Dermis blood vessel endothelial cell (primary cell): ENCODE data around the gene SMC3. TPM values are rescaled to one million over a fixed set of nuclear protein-coding genes. Genes with fewer than 3 reads are reported as not detected.
"Not testable (repeated sequence)": the region's sequence is repeated elsewhere in the genome, so short reads cannot be mapped to it uniquely, and the experiment has no call there.

Experiments used
- DNase-seq: peaks from one replicate; pipeline ENCODE4 v3.0.0; 2010
- total RNA-seq: library from RNA; depleted of rRNA; stranded (reverse); fragments of >200 nt; gene quantifications from 2 replicates; pipeline ENCODE4 v1.2.3, GENCODE V29; 2014

The SMC3 gene
- total RNA-seq, 1 donor from 2014 or later = 29.6 TPM

- DNase-seq = no peak
Measured at GRCh38 chr10:110591760-110592159, 24.3 kb downstream of the SMC3 start.

GRCh38 chr10:110597476-110597875 lies 30.0 kb downstream of the SMC3 start:
- DNase-seq = peak; percentile 58

GRCh38 chr10:110600487-110601101 lies 33.1 kb downstream of the SMC3 start:
- peak; percentile 88 for DNase-seq

GRCh38 chr10:110601581-110601980 lies 34.1 kb downstream of the SMC3 start:
- DNase-seq = no peak

GRCh38 chr10:110608087-110608486 lies 40.6 kb downstream of the SMC3 start:
- no peak for DNase-seq

GRCh38 chr10:110609605-110610004 lies 42.1 kb downstream of the SMC3 start:
- peak; percentile 17 for DNase-seq

GRCh38 chr10:110610308-110610774 lies 42.8 kb downstream of the SMC3 start:
- DNase-seq = peak; percentile 68

- DNase-seq = not testable (repeated sequence)
Measured at GRCh38 chr10:110610781-110611180, 43.3 kb downstream of the SMC3 start.

- no peak for DNase-seq
Measured at GRCh38 chr10:110612087-110612486, 44.6 kb downstream of the SMC3 start.

- DNase-seq = no peak
Measured at GRCh38 chr10:110612629-110613028, 45.1 kb downstream of the SMC3 start.

- no peak for DNase-seq
Measured at GRCh38 chr10:110613341-110613995, 46.0 kb downstream of the SMC3 start.

- DNase-seq = no peak
Measured at GRCh38 chr10:110613996-110614495, 46.6 kb downstream of the SMC3 start.

GRCh38 chr10:110615057-110615747 lies 47.7 kb downstream of the SMC3 start:
- DNase-seq = no peak

GRCh38 chr10:110616493-110617033 lies 49.1 kb downstream of the SMC3 start:
- no peak for DNase-seq

GRCh38 chr10:110617425-110618229 lies 50.1 kb downstream of the SMC3 start:
- no peak for DNase-seq

- DNase-seq = no peak
Measured at GRCh38 chr10:110618230-110618610, 50.7 kb downstream of the SMC3 start.

GRCh38 chr10:110619514-110620397 lies 52.3 kb downstream of the SMC3 start:
- DNase-seq = no peak

GRCh38 chr10:110620398-110620719 lies 52.9 kb downstream of the SMC3 start:
- no peak for DNase-seq

GRCh38 chr10:110623316-110623715 lies 55.8 kb downstream of the SMC3 start:
- DNase-seq = not testable (repeated sequence)

- DNase-seq = no peak
Measured at GRCh38 chr10:110625356-110625894, 57.9 kb downstream of the SMC3 start.
